HCT116 (cell line): Measurements from ENCODE around the gene AMPD3.

Experiments used
- CEBPB ChIP-seq: IDR thresholded peaks from 2 replicates; pipeline ENCODE4 v1.6.1; 2012; ENCODE audit warnings: low read depth
- EZH2phosphoT487 ChIP-seq: fragments of 200-600 bp; IDR thresholded peaks from 2 replicates; pipeline ENCODE4 v1.6.1; 2018; ENCODE audit warnings: antibody characterized with exemption, borderline replicate concordance
- TF ChIP-seq, protein P1 (sequence below): IDR thresholded peaks from 2 replicates; pipeline ENCODE4 v1.6.1; 2012; ENCODE audit warnings: low read depth
- TF ChIP-seq, protein P2 (sequence below), 3 experiments: fragments of 200-600 bp in 1 of 3; sonication (generic) in 1 of 3; IDR thresholded peaks in 2 of 3; conservative IDR thresholded peaks in 1 of 3; 2 replicates each; pipeline ENCODE4 v1.5.1; 2012 to 2017; ENCODE audit warnings: low read depth in 2 of 3, low read length in 2 of 3, antibody characterized with exemption in 1 of 3, borderline replicate concordance in 1 of 3, control low read depth in 1 of 3, mild to moderate bottlenecking in 1 of 3, mixed read lengths in 1 of 3, mixed run types in 1 of 3, moderate library complexity in 1 of 3; ENCODE audit not compliant: insufficient read depth in 1 of 3

DNA sequence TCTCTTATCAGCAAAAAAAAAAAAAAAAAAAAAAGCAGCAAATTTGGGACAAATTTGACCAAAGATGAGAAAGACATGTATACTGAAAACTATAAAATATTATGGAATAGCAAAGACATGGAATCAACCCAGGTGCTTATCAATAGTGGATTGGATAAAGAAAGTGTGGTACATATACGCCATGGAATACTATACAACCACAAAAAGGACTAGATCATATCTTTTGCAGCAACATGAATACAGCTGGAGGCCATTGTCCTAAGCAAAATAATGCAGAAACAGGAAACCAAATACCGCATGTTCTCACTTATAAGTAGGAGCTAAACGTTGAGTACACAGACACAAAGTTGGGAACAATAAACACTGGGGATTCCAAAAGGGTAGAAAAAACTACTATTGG lies 87.7 kb downstream of the AMPD3 start:
- TF ChIP-seq, protein P1, sequence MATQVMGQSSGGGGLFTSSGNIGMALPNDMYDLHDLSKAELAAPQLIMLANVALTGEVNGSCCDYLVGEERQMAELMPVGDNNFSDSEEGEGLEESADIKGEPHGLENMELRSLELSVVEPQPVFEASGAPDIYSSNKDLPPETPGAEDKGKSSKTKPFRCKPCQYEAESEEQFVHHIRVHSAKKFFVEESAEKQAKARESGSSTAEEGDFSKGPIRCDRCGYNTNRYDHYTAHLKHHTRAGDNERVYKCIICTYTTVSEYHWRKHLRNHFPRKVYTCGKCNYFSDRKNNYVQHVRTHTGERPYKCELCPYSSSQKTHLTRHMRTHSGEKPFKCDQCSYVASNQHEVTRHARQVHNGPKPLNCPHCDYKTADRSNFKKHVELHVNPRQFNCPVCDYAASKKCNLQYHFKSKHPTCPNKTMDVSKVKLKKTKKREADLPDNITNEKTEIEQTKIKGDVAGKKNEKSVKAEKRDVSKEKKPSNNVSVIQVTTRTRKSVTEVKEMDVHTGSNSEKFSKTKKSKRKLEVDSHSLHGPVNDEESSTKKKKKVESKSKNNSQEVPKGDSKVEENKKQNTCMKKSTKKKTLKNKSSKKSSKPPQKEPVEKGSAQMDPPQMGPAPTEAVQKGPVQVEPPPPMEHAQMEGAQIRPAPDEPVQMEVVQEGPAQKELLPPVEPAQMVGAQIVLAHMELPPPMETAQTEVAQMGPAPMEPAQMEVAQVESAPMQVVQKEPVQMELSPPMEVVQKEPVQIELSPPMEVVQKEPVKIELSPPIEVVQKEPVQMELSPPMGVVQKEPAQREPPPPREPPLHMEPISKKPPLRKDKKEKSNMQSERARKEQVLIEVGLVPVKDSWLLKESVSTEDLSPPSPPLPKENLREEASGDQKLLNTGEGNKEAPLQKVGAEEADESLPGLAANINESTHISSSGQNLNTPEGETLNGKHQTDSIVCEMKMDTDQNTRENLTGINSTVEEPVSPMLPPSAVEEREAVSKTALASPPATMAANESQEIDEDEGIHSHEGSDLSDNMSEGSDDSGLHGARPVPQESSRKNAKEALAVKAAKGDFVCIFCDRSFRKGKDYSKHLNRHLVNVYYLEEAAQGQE: no peak
- TF ChIP-seq, protein P2, sequence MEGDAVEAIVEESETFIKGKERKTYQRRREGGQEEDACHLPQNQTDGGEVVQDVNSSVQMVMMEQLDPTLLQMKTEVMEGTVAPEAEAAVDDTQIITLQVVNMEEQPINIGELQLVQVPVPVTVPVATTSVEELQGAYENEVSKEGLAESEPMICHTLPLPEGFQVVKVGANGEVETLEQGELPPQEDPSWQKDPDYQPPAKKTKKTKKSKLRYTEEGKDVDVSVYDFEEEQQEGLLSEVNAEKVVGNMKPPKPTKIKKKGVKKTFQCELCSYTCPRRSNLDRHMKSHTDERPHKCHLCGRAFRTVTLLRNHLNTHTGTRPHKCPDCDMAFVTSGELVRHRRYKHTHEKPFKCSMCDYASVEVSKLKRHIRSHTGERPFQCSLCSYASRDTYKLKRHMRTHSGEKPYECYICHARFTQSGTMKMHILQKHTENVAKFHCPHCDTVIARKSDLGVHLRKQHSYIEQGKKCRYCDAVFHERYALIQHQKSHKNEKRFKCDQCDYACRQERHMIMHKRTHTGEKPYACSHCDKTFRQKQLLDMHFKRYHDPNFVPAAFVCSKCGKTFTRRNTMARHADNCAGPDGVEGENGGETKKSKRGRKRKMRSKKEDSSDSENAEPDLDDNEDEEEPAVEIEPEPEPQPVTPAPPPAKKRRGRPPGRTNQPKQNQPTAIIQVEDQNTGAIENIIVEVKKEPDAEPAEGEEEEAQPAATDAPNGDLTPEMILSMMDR (IDR thresholded peaks at IDR 0.05 in 2 of 3, conservative IDR thresholded peaks at IDR 0.05 in 1 of 3; ENCODE audit: borderline replicate concordance in 1 of 3, insufficient read depth in 1 of 3, low read depth in 2 of 3, low read length in 2 of 3): no peak
- no peak for TF ChIP-seq EZH2phosphoT487
- TF ChIP-seq CEBPB: no peak
